Melanocyte of skin (primary cell): ENCODE data around the gene CST2. TPM values are rescaled to one million over a fixed set of nuclear protein-coding genes. Genes with fewer than 3 reads are reported as not detected.

ENCODE experiments used
- total RNA-seq, 2 donors: library from RNA; depleted of rRNA; stranded (reverse); fragments of >200 nt; gene quantifications; 2 replicates each; pipeline ENCODE4 v1.2.3, GENCODE V29; 2012

Gene CST2
- total RNA-seq: not detected

GRCh38 chr20:23826541-23827021, at the start of gene CST2:
Gene CST2 (minus strand): TSS chr20:23826729. CDS start chr20:23826660, 69 bp downstream.

Other genes starting within 250 kb of the CST2 start
- not detected for gene CST9, start 220.8 kb downstream of the CST2 start, total RNA-seq
- gene CST3, start 188.8 kb downstream of the CST2 start, total RNA-seq: 100 to 1,000 TPM; 102 to 171 TPM
- not detected for gene CST4, start 137.7 kb downstream of the CST2 start, total RNA-seq
- not detected for gene CST1, start 75.8 kb downstream of the CST2 start, total RNA-seq
- gene CST5, start 53.0 kb upstream of the CST2 start, total RNA-seq: not detected
- gene GGTLC1, start 162.1 kb upstream of the CST2 start, total RNA-seq: not detected